GM20431 (cell line): ENCODE results near the gene UFM1.

Experiments
- in situ Hi-C: fragments of 300-500 bp; cut with MseI, MboI; formaldehyde crosslinking; loops from one replicate; pipeline ENCODE4 v1.15.0; 2020; ENCODE audit warnings: low sequenced_read_pairs; ENCODE audit not compliant: unreplicated experiment

Gene UFM1

GRCh38 chr13:38412266-38412665, 62.6 kb downstream of the UFM1 start:
- in situ Hi-C loops = no loop called here
